Urothelium cell line (cell line): ENCODE measurements around the gene IPPK.

Experiments used
- DNase-seq: peaks from one replicate; pipeline ENCODE4 v3.0.0; 2011; ENCODE audit warnings: low spot score, mixed read lengths
- FAIRE-seq: peaks from 2 replicates; lab custom pipeline; 2011; peaks lifted over from hg19 to GRCh38; lab: Jason Lieb, UNC

IPPK gene

GRCh38 chr9:92658176-92658575 is 11.8 kb downstream of the IPPK start:
- FAIRE-seq (no peak), DNase-seq (no peak)

GRCh38 chr9:92657296-92658094 is 12.4 kb downstream of the IPPK start:
- DNase-seq = no peak
- no peak for FAIRE-seq

- FAIRE-seq = no peak
- no peak for DNase-seq
Measured at GRCh38 chr9:92656537-92656925, 13.4 kb downstream of the IPPK start.

GRCh38 chr9:92655896-92656536 is 13.9 kb downstream of the IPPK start:
- DNase-seq (no peak), FAIRE-seq (no peak)

GRCh38 chr9:92655366-92655765 is 14.6 kb downstream of the IPPK start:
- no peak for FAIRE-seq

GRCh38 chr9:92654481-92655301 is 15.2 kb downstream of the IPPK start:
- DNase-seq = no peak
- FAIRE-seq = no peak

More at GRCh38 chr9:92655366-92655765, 14.6 kb downstream of the IPPK start:
- no peak for DNase-seq

GRCh38 chr9:92652461-92652860 is 17.5 kb downstream of the IPPK start:
- FAIRE-seq (no peak), DNase-seq (no peak)

GRCh38 chr9:92650839-92651621 is 18.9 kb downstream of the IPPK start:
- FAIRE-seq = no peak
- DNase-seq = no peak

GRCh38 chr9:92650296-92650695 is 19.6 kb downstream of the IPPK start:
- no peak for FAIRE-seq
- DNase-seq = no peak

GRCh38 chr9:92649007-92649406 is 20.9 kb downstream of the IPPK start:
- FAIRE-seq = no peak

GRCh38 chr9:92648474-92648971 is 21.4 kb downstream of the IPPK start:
- DNase-seq = no peak
- FAIRE-seq = no peak

More at GRCh38 chr9:92649007-92649406, 20.9 kb downstream of the IPPK start:
- no peak for DNase-seq

GRCh38 chr9:92647671-92648473 is 22.1 kb downstream of the IPPK start:
- DNase-seq (no peak), FAIRE-seq (no peak)

- DNase-seq = no peak
- FAIRE-seq = no peak
Measured at GRCh38 chr9:92645041-92645440, 24.9 kb downstream of the IPPK start.

GRCh38 chr9:92644278-92644677 is 25.7 kb downstream of the IPPK start:
- FAIRE-seq (no peak), DNase-seq (no peak)

GRCh38 chr9:92642564-92642963 is 27.4 kb downstream of the IPPK start:
- DNase-seq (no peak), FAIRE-seq (no peak)

GRCh38 chr9:92642041-92642451 is 27.9 kb downstream of the IPPK start:
- FAIRE-seq = no peak
- no peak for DNase-seq

GRCh38 chr9:92641092-92641809 is 28.7 kb downstream of the IPPK start:
- no peak for FAIRE-seq
- no peak for DNase-seq

- no peak for FAIRE-seq
Measured at GRCh38 chr9:92640398-92641091, 29.4 kb downstream of the IPPK start.

More at GRCh38 chr9:92640398-92641091, 29.4 kb downstream of the IPPK start:
- no peak for DNase-seq
